Measurements from ENCODE around the gene GLB1L. TPM values are rescaled to one million over a fixed set of nuclear protein-coding genes. Genes with fewer than 3 reads are reported as not detected.
A peak's percentile ranks its signal among the peaks of the same experiment; 100 is the strongest.
"Not testable (repeated sequence)": the region's sequence is repeated elsewhere in the genome, so short reads cannot be mapped to it uniquely, and the experiment has no call there.

GLB1L gene
- 2.7 TPM for total RNA-seq

DNA sequence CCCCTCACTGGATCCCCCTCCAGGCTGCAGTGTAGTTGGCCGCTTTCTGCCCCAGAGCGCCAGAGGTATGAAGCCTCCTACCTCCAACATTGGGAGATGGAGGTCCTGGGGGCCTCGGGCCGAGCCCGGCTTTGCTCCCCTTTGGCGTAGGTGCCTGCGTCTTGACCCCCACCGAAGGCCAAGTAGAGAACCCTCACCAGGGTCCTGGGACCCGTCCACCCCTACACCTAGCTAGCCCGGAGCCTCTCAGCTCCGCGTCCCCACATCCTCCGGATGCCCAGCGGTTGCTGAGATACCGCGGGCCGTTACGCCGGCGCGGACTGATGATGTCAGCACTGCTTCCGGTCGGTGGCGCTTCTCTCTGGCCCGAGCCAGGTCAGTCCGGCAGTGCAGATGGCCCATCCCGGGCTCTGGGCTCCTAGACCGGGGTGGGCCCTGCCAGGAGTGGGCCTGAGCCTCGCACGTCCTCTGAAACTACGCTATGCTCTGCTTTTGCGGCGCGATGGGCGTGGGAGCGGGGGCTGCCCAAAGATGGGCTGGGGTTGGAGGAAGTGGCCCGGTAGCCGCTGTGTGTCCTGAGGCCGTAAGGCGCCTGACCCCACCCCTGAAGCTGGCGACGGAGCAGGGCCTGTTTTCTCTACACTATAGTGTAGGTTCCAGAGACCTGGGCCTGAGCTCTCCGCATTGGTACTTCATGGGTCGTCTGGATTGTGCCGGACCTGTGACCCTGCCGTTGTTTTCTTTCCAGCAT is at the start of gene GLB1L, which contains the start of gene STK16:
TSS of gene GLB1L (minus strand) at position 297 of the 751 bp plus-strand sequence. CDS start 1,871 bp downstream, outside the sequence.
TSS of gene STK16 (plus strand) at position 332 of the 751 bp plus-strand sequence. CDS start 521 bp downstream, outside the sequence.
- peak; percentile 88 for DNase-seq

DNA sequence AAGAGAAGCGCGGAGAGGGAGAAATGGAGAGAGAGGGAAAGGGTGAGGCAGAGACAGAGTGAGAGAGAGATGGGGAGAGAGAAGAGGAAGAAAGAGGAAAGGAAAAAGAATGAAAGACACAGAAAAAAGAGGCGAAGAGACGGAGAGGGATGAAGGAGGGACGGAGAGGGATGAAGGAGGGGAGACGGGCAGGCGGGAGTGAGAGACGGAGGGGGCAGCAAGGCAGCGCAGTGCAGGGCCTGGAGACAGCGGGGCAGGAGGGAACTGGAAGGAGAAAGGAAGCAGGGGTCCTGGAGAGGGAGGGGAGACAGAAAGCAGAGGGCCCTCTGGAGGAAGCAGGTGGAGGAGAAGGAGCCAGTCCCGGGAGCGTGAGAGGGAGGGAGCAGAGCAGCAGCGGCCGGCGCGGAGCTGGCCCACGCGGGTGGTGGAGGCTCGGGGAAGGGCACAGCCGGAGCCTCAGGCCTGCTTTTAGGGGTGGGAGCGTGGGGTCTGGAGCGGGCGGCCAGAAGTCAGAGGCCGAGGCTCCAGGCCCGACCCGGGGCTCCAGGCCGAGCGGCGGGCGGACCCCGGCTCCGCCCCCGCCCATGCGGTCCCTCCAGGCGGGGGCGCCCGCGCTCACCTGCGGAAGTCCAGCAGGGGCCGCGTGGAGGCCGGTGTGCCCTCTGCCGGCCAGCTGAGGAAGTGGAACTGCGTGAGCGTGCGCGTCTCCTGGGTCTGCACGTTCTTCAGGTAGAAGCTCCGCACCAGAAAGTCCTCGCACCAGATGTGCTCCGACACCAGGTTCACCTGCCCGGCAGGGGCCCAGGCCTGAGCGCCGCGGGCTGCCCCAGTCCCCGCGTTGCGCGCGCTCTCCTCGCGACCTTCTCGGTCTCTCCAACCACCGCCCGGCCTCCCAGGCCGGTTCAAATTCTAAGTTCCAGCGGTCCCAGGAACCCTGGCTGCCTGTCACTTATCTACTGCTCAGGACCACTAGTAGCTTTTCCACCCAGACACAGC is 49.4 kb upstream of the GLB1L start:
- peak; percentile 52 for DNase-seq

DNA sequence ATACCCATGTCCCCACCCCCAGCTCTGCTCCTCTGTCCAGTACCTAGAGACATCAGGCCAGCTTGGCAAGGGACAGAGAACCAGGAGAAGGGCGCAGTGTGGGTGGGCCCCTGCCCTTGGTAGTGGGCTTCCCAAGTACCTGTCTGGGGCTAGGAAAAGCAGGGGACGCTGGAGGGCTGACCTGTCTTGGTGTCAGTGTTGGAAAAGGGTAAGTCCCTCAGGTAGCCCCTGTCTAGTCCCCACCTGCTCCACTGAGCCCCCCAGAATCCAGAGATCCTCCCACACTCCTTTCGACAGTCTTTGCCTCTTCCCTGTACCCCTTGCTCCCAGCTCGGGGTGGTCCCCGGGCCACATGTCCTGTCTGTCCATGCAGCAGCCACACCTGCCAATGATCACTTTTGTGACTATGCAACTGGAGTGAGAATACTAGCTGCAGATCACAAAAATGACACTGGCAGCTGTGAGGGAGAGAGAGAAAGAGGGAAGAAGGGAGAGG is 48.5 kb upstream of the GLB1L start:
- no peak for DNase-seq

DNA sequence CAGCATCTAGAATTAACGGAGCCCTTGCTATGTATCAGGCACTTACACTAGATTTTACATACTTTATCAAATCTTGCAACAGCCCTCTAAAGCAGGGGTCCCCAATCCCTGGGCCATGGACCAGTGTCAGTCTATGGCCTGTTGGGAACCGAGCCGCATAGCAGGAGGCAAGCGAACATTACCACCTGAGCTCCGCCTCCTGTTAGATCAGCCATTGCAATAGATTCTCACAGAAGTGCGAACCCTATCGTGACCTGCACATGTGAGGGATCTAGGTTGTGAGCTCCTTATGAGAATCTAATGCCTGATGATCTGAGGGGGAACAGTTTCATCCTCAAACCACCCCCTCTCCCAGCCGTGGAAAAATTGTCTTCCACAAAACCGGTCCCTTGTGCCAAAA is 47.4 kb upstream of the GLB1L start:
- no peak for DNase-seq

DNA sequence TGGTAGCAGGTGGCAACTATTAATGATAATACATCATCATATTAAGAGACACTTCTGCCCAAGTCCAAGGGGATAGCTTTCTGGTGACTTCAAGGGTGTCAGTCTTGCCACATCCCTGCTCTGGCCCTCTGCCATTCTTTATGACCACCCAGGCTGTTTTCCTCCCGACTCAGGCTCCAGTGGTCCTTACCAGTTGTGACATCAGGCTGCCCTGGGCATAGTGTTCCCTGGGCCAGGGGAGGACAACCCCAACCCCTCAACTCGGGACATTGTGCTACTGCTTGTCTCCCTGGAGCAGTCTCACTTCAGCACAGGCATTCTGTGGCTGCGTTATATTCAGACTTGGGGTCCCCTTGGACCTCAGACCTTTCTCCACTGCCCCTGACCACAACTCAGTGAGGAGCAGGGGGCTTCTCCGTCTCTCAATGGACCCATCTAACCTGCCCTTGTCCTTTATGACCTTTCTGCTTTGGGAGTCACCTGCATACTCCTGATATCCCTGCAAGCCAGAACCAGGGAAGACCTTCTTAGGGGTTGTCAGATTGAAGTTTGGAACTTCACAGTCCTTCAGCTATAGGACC is 46.8 kb upstream of the GLB1L start:
- DNase-seq, result no peak

DNA sequence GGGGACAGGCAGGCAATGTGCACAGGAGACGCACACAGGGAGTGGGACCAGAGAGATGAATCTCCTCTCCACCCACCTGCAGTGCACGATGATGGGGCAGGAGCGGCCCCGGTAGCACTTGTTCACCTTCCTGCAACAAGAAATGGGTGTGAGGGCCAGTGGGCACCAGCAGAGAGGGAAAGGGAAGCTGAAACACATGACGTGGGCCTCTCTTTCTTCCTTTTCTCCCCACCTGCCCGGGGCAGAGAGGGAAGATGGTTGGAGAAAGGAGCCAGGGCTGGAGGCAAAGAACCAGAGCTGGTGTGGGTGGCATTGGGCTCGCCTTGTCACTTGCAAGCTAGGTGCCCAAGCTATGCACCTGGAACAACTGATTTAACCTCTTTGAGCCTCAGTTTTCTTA is 46.1 kb upstream of the GLB1L start:
- no peak for DNase-seq

DNA sequence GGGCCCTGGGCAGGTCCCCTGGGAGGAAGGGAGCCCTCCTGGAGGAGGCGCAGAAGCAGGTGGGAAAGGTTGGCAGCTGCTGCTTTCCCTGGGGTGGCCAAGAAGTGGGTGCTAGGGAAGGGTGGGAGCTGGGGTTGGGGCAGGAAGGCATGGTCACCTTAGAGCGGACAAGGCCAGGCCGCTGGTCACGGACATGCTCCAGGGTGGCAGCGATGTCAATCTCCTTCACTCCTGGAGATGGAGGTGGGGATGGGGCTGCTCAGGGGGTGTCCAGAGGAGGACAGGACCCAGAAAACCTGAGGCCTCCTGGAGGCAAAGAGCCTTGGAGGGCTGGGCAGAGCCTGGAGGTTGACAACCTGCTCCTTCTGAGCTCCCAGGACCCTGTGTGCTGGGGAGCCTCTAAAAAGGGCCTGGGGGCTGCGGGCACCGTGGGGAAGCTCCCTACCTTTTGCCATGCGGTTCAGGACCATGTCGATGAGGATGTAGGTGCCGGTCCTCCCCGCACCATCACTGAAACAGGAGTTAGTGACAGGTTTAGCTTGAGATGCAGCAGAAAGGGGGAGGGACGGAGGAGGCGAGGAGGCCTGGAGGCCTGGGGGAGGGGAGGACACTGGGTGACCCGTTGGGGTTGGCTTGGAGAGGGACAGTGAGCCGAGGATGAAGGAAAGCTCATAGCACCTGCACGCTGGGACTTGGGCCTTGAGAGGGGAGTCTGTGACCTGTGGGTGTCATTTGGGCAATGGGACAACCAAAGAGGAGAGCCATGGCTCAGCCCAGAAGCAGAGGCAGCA is 45.3 kb upstream of the GLB1L start:
- DNase-seq, result no peak

DNA sequence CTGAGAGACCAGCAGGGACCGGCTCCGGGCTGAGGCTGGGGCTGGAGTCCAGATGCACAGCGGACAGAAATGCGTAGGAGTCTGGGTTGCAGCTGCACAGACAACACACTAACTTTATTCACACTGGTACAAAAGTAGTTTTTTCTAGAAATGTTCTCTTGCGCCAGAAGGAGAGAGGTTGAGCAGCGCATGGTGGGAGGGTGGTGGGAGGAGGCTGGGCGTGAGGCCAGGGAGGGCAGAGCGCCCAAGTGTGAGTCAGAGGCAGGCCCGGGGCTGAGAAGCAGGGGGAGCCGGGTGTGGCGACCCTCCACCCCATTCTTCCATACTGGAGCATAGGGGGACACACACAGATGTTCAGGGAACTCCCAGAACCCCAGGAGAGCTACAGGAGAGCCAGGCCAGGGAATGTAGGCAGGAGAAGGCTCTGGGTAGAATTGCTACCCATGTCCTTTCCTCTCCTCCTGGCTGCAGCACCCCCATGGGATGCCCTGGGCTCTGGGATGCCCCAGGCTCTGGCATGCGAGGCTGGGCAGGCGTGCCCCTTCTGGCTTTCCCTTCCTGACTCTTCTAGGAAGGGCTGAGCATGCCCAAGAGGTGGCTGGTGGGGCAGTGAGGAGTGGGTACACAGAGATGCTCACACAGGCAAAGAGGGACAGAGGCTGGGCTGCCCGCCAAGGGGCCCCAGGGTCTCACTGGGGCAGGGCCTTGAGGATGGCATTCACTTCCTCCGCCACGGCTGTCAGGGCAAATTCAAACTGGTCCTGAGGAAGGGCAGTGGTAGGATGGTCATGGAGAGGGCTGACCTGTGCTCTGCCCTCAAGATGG is 44.5 kb upstream of the GLB1L start:
- DNase-seq, result peak; percentile 83

DNA sequence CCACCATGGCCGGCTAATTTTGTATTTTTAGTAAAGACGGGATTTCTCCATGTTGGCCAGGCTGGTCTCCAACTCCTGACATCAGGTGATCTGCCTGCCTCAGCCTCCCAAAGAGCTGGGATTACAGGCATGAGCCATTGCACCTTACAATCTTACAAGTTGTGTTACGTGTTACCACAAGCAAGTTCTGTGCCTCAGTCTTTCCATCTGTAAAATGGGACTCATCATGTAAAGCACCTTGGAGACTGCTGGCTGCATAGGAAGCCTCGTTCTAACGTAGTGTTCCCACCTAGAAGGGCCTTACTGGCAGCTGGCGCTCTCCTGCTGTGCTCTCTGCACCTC is 43.9 kb upstream of the GLB1L start:
- no peak for DNase-seq

DNA sequence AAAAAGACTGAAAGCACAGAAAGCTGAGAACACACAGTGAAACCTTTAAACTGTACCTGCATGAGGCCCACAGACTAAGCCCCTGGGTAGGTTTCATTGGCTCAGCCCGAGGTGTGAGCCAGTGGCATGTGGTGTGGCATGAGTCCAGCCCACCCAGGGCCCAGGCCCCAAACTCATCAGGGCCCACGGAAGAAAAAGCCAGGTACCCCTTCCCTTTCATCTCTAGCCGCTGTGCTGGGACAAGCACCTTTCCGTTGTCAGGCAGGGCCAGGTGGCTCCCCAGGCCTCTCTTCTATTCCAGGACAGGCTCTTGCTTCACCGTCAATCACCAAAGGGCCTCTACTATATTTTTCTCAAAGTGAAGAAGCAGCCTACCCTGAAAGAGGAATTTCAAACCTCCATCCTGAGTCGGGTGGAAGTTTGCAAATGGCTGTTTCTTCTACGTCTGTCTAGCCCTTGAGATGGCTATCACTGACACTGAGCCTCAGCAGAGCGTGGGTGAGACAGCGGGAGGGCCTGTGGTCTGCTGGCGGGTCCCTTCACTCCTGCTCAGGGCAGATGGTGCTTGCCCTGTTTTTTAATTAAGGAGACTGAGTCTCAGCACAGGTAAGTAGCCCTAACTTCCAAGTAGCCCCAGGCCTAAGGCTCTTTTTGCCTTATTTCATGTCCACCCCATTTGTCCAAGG is 42.5 kb upstream of the GLB1L start:
- DNase-seq, result no peak

DNA sequence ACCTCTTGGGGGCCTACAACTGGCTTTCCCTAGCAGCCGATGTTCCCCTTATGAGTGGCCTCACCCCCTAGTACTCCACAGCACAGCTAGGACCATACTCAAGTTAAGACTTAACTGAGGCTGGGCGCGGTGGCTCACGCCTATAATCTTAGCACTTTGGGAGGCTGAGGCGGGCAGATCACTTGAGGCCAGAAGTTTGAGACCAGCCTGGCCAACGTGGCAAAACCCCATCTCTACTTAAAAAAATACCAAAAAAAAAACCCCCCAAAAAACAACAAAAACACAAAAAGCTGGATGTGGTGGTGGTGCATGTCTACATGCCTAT is 41.8 kb upstream of the GLB1L start:
- not testable (repeated sequence) for DNase-seq

DNA sequence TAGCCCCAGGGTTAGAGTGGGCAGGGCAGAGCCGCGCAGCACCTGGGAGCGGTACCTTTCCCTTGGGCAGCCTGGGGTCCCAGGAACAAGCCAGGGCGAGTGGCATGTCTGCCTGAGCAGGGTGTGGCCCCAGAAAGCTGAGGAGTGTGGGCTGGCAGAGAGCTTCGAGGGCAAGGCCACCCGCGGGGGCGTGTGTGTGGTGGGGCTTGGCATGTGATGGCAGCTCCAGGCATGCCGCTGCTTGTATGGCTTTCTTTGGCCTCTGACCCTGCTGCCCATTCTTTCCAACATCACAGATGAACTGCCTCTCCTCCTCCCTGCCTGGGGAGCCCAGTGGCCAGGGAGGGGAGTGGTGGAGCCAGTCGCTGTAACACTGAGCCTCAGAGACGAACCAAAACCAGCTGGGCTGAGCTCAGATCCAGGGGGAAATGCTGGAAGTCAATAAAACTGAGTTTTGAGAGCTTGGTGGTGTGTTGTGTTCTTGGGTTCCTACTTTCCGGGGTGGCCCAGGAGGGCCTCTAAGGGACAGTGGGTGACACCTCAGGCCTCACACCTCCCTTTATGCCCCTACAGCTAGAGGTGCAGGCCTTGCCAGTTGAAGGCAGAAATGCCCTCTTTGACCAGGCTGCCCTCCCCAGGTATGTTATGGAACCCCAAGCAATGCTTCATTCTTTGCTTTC is 41.3 kb upstream of the GLB1L start:
- peak; percentile 27 for DNase-seq

DNA sequence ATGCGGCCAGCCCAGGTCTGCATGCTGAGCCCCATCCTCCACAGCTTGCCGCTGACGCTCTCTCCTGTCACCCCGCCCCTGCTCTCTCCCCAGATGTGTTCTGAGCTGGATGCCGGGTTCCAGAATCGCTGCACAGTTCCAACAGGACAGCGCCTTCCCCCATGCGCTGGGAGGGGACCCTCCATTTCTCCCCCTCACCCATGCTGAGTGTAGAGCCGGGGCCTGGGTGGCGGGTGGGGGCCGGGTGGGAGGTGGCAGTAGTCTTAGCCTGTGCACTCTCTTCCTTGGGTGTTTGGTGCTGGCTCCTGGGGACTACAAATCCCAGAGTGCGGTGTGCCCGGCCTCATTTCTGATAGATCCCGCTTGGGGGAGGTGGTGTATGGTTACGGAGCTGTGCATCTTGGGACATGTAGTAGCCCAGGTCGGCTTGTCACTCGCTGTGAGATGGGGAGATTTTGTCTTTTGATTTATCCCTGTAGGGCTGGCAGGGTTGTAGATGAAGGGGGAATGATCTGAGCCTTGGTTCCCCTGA is 40.7 kb upstream of the GLB1L start:
- peak; percentile 64 for DNase-seq

DNA sequence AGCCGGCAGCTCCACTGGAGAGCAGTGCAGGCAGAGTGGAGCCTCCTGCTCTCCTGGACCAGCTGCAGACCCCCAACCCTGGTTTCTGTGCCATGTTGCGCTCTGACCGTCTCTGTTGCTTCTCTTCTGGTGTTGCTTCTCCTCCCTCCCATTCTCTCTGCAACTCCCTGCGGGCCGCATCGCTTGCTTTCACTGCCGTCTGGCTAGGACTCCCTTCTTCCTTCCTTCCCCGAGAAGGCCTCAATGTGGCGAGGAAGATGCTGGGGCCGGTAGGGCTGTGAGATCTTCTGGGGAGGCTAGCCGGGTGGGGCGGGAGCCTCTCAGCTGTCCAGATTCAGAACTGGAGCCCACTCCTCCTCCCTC is 40.1 kb upstream of the GLB1L start:
- DNase-seq, result no peak

DNA sequence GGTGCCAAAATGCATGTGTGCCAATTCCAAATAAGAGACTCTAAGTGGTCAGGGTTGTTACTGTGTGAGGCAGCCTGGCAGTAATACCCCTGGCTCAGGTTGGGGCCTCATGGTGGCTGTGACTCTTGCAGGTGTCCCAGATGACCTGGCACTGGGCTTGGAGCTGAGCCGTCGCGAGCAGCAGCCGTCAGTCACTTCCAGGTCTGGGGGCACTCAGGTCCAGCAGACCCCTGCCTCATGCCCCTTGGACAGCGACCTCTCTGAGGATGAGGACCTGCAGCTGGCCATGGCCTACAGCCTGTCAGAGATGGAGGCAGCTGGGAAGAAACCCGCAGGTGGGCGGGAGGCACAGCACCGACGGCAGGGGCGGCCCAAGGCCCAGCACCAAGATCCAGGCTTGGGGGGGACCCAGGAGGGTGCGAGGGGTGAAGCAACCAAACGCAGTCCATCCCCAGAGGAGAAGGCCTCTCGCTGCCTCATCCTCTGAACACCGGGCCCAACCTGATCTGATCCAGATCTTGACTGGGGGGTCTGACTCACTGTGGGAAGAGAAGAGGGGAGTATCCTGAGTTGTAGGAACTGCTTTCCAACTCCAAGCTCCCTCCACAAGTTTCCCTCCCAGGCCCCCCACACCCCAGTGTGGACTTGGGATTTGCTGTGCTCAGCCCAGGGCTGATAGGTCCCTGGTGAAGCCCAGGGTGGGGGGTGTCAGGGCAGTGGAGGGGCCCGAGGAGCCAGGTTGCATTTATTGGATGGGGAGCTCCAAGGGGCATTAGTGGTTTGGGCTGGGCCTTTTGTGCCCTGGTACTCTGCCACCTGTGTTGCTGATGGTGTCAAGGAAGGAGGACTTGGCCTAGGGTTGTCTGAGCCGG is 39.5 kb upstream of the GLB1L start:
- no peak for DNase-seq

DNA sequence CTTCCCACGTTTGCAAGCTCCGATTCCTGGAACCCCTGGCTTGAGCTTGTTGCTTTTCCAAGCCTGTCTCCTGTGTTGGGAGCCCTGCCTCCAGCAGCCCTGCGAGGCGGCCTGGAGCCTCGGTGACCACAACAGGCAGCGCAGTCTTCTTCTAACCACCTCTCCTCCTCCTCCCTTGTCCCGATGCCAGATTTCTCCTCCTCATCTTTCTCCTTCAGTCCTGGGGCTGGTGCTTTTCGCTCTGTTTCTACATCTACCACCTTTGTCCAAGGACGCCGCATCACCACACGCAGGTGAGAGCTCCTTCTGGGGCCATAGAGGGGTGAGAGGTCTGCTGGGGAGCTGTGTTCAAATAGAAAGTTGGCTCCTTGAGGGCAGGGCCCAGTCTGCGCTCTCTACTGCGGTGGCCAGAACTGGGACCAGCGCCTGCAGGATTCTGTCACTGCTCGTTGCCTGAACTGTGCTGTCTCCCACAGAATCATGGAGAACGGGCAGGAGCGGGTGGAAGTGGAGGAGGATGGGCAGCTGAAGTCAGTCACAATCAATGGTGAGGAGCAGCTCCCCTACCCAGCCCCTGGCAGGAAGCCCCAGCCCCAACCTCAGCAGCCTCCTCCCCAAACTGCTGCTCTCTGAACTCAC is 37.8 kb upstream of the GLB1L start:
- no peak for DNase-seq

DNA sequence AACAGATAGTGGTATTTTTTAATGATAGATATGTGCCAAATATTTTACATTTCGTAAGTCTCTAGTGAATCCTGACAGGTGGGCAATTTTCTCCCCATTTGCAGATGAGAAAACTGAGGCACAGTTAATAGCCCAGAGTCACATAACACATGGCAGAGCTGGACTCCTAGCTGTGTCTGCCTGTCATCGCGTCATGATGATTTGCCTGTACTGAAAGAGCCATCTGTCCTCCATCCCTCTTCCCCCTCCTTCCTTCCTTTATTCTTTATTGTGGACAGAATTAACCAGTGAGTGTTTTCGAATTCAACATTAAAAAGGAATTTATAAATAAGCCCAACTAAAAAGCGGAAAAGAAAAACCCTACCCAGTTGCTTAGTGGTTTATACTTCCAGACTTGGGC is 37.1 kb upstream of the GLB1L start:
- DNase-seq, result no peak

DNA sequence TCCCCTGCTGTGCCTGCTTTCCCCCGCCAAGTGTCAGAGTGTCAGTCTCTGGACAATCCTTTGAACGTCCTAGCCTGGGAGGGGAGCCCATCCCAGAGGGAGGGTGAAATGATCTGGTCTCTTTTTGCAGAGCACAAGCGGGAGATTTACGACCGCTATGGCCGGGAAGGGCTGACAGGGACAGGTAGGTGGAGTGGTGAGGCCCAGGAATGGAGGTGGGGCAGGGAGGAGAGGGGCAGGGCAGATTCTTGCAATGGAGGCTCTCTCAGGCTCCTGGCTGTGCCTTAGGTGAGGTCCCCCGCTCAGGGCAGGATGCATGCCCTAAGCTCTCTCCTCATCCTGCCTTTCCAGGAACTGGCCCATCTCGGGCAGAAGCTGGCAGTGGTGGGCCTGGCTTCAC is 36.3 kb upstream of the GLB1L start:
- DNase-seq, result no peak

All from occipital lobe (tissue), 2 donors.